NCI-H774 (cell line): Measurements from ENCODE around the gene STUM.
A peak's percentile ranks its signal among the peaks of the same experiment; 100 is the strongest.
"Not testable (repeated sequence)": the region's sequence is repeated elsewhere in the genome, so short reads cannot be mapped to it uniquely, and the experiment has no call there.

Source experiments
- DNase-seq: peaks from one replicate; lab custom pipeline; 2025; lab: John Stamatoyannopoulos, UW

Gene STUM

DNA sequence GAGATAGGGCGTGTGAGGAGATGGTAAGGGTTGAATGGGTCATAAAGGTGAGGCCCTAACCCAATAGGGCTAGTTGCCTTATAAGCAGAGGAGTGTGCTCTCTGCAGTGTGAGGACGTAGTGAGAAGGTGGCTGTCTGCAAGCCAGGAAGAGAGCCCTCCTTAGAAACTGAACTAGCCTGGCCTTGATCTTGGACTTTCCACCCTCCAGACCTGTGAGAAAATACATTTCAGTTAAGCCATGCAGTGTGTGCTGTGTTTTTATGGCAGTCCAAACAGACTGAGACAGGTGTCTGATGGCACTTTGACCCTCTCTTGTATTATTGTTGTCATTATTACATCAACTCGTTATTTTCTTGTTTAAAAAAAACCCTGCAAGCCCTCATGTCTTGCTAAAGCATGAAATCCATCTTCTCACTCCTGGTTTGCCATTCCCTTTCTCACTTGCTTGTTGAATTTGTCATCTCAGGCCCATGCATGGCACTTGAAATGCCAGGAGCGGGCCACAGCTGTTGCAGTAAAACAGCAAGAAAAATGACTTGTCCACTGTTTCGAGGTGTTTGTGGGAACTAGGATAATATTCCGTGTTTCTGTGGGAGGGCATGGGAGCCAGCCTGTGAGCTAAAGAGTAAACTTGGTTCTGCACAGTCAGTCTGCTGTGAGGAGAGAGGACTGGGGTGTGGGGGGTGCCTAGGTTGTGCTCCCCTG is 78.6 kb downstream of the STUM start:
- peak; percentile 31 for DNase-seq

DNA sequence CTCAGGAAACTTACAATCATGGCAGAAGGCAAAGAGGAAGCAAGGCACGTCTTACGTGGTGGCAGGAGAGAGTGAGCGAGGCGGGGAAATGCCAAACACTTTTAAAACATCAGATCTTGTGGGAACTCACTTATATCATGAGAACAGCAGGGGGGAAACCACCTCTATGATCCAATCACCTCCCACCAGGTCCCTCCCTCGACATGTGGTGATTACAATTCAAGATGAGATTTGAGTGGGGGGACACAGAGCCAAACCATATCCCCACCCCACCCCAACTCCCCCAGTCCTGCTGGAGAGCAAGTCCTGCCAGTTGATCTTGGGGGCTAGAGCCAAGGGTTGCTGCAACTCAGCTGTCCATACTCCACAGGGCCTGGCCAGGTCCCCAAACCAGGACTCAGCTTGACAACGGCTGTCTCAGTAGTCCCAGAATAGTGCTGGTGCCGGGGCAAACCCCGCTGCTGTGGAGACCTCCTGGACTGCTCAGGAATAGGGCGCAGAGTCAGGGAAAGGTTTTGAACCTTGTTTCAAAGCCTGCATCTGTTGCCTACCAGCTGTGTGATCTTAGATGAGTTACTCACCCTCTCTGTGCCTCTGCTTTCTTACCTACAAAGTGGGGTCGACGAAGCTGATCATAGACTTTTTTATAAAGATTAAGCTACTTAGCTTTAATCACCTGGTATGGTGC is 79.5 kb downstream of the STUM start:
- DNase-seq: no peak

DNA sequence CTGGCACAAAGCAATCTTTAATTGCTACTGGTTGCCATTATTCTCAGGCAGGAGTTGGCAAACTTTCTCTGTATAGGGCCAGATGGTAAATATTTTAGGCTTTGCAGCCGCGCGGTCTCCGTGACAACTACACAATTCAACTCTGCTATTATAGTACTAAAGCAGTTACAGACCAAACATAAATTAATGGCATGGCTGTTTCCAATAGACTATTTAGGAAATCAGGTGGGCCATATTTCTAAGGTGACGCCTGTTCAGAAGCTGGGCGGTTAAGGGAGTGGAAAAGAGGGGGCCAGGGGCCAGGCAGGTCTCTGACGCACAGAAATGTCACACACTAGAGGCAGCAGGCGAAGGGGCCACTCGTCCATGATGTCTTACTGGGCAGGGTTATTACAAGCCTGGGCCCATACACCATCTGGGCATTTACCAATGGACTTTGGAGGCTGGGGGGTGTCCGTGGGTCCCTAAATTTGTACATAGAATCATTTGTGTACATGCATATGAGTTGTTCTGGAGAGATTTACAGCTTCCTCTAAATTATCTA is 80.1 kb downstream of the STUM start:
- peak; percentile 88 for DNase-seq

DNA sequence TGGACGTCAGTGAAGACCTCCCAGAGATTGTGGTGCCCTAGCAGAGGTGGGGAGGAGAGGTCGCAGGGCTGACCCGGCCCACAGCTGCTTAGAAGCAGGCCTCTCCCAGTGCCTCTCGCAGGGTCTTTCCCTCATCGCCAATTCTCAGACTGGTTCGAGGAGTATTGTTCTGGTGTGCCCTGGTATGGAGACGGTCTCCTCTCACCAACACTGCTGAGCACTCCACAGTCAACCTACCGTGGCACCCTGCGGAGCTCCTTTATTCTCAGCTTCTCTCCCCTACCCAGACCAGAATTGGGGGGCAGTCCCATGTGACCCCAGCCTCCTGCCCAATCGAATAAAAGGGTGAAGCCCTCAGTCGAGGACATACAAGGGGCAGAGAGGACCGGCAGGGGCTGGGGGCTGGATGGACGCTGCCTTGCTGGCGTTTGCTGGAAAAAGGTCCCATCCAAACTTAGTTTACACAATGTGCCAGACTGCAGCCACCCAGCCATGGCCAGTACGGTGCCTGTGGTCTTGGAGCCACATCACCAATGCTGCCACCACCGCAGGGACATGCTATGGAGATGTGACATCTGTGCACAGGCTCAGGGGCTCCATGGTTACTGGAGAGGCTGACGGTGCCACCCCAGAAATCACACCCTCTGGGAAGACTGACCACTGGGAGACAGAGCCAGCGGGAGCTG is 80.8 kb downstream of the STUM start:
- no peak for DNase-seq

DNA sequence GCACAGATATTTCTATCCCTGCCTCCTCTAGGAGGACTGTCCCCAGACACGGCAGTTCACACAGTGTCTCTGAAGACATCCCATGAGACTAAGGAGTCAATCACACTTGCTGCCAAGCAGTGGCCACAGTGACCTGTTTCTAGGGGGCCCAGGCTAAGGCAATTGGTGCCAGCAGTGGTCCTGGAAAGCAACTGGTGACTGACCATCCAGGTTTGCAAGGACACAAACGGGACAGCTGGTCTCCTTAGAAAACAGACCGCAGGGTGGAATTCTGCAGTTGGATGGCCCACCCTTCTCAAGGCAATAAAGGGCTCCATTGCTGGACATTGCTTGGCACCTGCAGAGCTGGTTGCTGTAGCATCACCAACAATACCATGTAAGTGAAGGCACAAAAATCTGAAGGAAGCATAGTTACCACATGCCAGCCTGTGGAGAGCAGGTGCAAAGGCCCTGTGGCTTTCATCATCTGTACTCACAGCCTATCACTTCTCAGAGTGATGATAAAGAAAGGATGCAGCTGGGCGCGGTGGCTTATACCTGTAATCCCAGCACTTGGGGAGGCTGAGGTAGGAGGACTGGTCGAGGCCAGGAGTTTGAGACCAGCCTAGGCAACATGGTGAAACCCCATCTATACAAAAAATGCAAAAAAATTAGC is 81.5 kb downstream of the STUM start:
- DNase-seq: no peak

DNA sequence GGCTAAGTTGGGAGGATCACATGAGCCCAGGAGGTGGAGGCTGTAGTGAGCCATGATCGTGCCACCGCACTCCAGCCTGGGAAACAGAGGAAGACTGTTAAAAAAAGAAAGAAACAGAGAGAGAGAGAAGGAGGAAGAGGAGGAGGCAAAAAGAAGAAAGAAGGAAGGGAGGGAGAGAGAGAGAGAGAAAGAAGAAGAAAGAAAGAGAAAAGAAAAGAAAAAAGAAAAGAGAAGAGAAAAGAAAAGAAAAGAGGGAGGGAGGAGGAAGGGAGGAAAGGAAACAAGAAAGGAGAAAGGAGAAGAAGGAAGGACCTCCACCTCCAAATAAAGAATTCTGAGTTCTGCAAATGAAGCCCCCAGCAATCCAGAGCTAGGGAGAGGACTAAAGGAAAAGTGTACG is 82.0 kb downstream of the STUM start:
- DNase-seq: no peak

DNA sequence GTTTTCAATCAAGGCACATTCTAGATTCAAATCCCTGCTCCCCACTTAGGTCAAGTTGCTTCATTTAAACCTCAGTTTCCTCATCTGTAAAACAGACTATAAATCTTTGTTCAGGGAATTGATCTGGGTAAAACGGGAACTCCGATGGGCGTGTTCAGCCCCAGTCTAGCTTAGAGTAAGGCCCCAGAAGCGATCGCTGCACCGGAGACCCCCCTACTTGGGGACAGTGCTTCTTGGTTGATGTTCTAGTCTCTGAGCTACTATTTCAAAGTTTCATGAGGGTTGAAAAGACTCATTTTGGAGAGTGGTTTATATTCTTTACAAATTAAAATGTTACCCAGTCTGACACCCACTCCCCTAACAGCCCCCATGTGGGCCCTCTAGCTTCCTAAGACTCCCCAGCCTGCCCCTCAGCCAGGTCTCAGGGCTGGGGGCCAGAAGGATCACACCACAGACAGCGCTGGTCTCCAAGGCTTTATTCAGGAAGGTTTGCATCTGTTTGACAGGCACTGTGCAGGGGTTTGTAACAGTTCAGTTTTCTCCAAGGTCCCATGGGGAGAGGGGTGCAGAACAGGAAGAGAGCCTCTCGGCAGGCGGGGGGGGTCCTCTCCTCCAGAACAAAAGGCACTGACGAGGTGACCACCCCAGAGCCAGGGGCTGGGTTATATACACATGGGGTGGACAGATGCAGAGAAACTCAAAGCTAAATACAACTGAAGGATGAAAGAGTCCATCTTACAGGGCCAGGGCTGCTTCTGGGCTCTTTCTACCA is 82.9 kb downstream of the STUM start:
- no peak for DNase-seq

DNA sequence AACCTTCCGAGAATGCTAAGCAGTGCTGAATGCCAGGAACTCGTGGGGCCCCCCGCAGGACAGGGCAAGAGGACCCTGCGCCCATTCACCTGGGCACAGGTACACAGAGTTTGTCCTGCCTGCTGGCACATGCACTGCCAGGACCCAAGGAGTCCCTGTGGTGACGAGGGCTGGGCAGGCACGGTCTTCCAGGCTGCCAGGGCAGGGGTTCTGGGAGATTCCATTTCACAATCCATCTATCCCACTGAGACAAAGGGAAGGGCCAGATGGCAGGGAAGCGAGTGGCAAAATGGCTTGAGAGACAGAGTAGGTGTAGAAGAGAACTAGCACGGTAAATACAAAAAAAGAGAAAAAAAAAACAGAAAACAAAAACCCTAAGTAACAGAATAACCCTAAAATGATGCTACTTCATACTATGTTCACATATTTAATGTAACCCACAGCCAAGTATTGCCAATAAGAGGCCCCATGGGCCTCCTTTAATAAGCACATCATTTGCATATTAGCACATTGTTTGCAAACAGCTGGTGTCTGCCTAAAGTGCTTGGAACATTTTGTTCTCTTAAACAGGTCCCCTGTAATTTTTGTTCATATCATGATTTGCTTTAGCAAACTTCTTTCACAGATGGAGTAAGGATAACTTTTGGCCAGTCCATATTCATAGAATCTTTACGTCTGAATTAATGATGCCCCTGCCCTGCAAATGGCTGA is 83.8 kb downstream of the STUM start:
- no peak for DNase-seq

DNA sequence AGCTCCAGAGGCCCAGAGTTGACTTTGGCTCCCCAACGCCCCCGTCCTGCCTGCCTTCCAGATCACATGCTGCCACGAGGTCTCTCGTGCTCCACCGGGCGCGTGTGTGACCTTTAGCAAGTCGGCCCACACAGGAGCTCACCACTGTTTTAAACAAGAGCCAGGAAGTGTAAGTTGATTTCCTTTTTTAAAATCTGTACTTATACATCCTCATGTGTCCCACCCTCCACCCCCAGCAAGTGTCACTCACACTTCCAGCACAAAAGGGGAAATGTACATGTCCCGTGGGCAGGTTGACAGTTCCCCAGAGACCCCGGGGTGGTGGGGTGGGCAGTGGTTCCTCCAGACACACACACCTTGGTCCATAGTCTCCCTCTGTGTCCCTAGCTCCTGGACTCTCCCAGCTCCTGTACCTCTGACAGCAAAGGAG is 84.4 kb downstream of the STUM start:
- DNase-seq: no peak

DNA sequence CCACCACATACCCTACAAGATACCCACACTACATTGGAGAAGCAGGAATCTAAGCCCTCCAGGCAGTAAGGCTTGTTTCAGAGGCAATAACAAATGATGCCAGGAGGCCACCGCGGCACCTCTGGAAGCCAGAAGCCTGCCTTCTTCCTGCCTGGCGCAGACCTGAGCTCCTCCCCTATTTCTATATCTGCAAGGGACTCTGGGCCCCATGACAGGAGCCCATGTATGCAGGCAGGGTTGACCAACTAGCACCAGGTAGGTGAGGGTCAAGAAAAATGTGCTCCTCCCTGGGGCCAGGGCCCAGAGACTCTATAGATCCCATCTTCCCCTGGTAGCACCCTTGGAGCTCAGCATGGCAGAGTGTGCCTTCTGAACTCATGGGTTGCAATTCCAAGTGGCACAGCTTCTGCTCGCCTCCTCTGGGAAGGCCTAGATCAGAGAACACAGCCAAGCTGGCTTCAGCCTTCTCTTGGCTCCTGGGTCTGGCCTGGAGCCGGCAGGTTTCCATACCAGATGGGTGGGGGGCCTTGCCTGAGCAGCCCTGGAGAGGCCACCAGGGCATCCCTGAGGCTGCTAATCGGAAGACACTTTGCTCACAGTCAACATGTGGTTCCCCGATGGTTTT is 85.1 kb downstream of the STUM start:
- no peak for DNase-seq

DNA sequence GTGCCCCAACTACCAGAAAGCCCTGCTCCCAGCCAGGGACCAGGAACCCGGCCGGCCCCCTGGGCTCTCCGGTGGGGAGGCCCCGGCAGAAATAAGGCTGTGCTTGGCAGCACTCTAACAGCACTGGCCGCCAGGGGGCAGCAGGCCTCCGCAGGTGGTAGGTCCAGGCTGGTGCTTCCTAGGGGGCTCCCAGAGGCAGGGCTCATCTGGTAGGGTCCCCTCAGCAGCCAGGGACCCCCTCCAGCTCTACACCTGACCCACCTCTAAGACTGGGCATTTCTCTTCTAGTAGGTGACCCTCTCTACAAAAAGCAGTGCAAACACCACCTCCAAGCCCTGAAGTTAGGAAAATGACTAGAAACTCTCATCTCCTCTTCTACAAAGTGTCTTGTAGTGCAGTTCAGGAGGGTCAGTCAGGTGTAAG is 85.6 kb downstream of the STUM start:
- peak; percentile 48 for DNase-seq

DNA sequence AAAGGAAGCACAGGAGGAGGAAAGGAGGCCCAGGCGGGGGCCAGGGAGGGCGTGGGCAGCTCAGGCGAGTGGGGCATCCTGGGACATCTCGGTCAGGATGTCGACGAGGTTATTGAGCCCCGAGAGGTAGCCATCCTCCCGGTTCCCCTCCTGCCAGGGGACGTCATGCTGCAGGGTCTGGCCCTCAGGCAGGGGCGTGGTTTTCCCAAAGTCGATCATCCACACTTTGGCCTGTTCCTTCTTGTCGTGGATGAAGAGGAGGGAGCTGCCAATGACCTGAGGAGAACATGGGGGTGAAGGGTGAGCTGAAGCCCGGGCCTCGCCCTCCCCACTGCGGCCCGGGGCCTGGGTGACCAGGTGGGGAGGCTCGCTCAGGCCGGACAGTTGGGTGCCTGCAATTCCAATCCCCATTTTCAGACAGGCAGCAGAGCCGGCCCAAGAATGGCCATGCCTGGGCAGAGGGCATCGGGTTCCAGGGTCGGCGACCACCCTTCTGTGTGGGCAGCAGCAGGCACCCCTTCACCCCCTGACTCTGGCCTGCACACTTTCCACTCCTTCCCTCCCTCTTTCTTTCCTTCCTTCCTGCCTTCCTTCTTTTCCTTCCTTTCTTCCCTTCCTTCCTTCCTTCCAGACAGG is 86.2 kb downstream of the STUM start:
- DNase-seq: no peak

DNA sequence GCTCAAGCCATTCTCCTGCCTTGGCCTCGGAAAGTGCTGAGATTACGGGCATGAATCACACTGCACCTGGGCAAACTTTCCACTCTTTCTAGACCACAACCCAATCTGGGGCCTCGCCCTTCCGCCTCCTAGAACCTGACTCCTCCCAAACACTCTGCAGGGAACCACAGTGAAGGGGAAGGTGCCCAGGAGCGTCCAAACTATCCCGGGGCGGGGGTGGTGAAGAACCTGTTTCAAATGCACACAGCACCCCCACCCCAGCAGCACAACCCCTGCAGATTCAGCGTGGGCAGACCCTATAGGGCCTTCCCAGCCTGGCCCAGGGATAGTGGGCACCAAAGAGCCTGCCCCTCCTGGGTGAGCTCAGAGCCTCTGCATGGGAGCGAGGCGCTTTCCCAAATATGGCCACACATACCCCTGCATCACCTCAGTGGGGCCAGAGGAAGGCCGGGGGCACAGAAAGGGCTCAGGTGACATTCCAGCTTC is 86.9 kb downstream of the STUM start:
- no peak for DNase-seq

DNA sequence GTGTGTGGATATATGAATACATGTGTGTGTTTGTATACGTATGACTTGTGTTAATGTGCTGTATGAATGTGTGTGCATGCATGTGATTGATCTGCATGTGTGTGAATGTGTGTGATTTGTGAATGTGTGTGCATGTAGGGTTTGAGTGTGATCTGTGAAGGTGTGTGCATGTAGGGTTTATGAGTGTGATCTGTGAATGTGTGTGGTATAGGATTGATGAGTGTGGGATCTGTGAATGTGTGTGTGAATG is 88.2 kb downstream of the STUM start:
- DNase-seq: no peak

DNA sequence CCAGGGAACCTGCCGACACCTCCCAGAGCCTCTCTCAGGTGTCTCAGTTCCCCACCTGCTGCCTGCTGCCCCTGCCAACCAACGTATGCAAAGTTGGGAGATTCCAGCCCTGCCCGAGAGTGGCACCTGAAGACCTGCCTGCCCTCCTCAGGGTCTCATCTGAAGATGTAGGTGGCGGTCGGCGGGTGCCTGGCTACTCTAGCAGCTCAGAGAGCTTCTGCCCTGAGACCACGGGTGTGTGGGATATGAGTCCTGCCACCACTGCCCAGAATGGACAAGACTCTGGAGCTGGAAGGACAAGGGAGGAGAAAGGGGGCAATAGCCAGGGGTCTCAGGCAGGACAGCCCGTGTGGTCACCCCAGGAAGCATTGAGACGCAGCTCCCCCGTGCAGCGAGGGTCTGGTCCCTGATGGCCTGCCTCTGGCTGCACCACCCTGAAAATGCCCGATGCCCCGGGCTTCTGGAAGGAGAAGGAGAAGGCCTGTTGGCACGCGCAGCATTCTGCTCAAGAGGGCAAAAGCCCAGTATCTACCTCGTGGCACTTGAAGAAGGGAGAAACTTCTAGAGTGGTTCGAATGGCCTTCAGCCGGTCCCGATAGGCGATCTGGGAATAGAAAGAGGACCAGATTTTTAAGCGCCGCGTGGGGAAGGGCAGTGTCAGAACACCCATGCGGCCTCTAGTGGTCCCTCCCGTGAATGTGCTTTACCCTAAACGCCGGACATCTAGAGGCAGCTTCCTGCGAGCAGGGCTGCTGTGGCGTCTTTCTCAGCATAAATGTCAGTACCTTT is 88.8 kb downstream of the STUM start:
- no peak for DNase-seq

DNA sequence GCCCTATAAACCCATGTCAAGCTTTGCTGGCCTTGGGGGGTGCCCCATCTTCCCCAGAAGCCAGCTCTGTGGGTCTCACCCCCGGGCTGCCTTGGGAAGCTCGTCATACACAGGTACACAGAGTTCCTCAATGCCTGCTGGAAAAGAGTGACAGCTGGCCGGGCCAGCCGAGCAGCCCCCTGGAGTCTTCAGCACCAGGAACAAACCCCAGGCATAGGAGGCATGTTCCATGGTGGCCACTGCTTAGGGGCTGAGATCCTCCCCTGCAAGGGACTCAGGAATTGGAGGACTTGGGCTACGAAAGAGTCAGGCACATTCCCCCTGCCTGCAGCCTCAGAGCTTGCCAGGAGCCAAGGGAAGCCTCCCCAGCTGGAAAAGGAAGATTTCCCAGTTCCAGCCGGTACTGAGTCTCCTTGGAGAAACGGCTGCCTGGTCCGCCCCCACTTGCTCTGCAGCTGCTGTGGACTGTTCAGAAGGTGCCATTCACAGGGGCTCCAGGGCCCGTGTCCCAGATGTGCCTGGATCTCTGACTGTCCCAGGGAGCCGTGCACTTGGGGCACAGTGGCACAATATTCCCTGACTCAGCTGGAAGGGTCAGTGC is 89.5 kb downstream of the STUM start:
- no peak for DNase-seq

DNA sequence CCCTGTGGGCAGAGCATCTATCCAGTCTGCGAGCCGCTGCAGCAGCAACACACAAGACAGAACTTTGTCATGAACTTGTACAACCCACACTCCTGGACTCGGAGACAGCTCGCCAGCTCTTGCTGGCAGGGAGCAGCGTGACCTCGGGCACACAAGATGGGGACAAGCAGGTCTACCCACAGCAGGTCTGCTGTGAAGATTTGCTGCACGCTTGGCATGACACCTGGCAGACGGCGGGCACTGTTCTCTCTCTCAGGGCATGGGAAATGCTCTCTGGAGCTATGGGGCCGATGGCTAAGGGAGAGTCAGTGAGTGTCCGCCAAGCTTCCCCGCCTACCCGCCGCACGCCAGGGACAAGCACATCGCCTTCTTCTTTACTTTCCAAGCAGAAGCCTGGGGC is 90.0 kb downstream of the STUM start:
- DNase-seq: no peak

DNA sequence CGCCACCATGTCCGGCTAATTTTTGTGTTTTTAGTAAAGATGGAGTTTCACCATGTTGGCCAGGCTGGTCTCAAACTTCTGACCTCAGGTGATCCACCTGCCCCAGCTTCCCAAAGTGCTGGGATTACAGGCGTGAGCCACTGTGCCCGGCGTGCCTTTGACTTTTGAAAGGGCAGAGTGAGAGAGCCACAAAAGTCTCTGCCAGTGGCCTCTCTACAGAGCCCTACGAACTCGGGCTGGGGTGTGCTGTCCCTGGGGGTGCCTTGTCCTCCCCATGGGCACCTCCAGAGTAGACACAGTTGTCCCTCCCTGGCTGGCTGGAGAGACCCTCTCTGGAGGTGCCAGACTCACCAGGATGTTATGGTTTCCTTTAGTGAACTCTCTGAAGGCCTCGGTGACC is 90.6 kb downstream of the STUM start:
- not testable (repeated sequence) for DNase-seq

DNA sequence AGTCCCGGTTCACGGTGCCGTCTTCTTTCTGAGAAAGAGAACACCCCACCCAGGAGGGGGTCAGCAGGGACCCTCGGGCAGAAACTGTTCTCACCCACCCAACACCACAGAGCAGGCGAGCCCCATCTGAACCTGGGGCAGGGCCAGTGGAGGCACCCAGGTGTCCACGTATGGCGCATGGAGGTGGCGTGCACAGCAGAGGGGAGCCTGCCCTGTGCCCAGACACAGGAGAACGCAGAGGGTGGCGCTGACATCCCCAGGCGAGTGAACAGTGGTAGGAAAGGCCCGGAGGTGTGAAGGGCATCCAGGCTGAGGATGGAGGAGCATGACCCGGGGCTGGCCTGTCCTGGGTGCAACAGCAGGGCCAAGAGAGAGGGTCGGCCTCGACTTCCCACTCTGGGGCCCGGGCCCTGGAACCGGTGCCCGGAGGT is 91.1 kb downstream of the STUM start:
- no peak for DNase-seq
